Esophagus squamous epithelium (tissue), 4 donors: Measurements from ENCODE around the gene PIM2.

ENCODE experiments used
- CTCF ChIP-seq, 6 experiments: fragments of 450-650 bp in 4 of 6; fragments of 200-600 bp in 2 of 6; sonication (generic) in 2 of 6; IDR thresholded peaks; one replicate each; pipeline ENCODE4 v1.5.1; 2016 to 2019; ENCODE audit warnings: antibody characterized with exemption in 6 of 6, mild to moderate bottlenecking in 4 of 6, moderate library complexity in 4 of 6
- POLR2A ChIP-seq, 4 donors: fragments of 450-650 bp; IDR thresholded peaks; one replicate each; pipeline ENCODE4 v1.6.1; 2017; ENCODE audit warnings: antibody characterized with exemption in 4 of 4, mild to moderate bottlenecking in 4 of 4, moderate library complexity in 3 of 4

GRCh38 chrX:48933757-48934156 lies 14.9 kb upstream of the PIM2 start:
- TF ChIP-seq CTCF (IDR thresholded peaks at IDR 0.05) (no peak), POLR2A (IDR thresholded peaks at IDR 0.05) (no peak)
